K562 (cell line): ENCODE data around the gene KIAA0040. TPM values are rescaled to one million over a fixed set of nuclear protein-coding genes. Genes with fewer than 3 reads are reported as not detected.
A peak's percentile ranks its signal among the peaks of the same experiment; 100 is the strongest.

Experiments used
- ATAC-seq: fragments of 200-7000 bp; cut with Tn5 transposase; 3 replicates; pipeline ENCODE4 v1.9.1; 2020; ENCODE audit warnings: moderate library complexity
- BruUV-seq: library from RNA; stranded (reverse); fragments of 400-500 nt; replicated peaks from 2 replicates; lab custom pipeline; 2021; lab: Mats Ljungman, UMichigan
- CTCF ChIA-PET: fragments of 300-600 bp; formaldehyde crosslinking; extraction: SDS; loops from one replicate; lab custom pipeline; 2021; ENCODE audit warnings: low intra/inter-chr PET ratio; lab: Yijun Ruan, JAX
- POLR2A ChIA-PET: fragments of 300-600, 350-650 bp; sonication (Branson Sonifier 250); formaldehyde crosslinking; extraction: SDS; loops from one replicate; lab custom pipeline; 2021; ENCODE audit warnings: antibody characterized with exemption, inconsistent platforms; lab: Yijun Ruan, JAX
- DNase-seq, 4 experiments: peaks; one replicate each; pipeline versions ENCODE4 v3.0.0 to v3.0.0-alpha.2; 2011 to 2018; ENCODE audit warnings: low spot score in 3 of 4, mixed read lengths in 3 of 4; ENCODE audit errors: extremely low read depth in 1 of 4
- FAIRE-seq: peaks from 2 replicates; lab custom pipeline; 2011; peaks lifted over from hg19 to GRCh38; lab: Jason Lieb, UNC
- H2AFZ ChIP-seq: 2 replicates; pipeline ENCODE4 v1.6.0; 2011; ENCODE audit warnings: low read depth, low read length, control low read depth, inconsistent platforms
- H3K27ac ChIP-seq: fragments of 200-600 bp; 3 replicates; pipeline ENCODE4 v1.8.0; 2011; ENCODE audit warnings: low read depth, mild to moderate bottlenecking, control low read depth, inconsistent platforms, low read length, moderate library complexity, mixed read lengths; ENCODE audit errors: extremely low read depth
- H3K27me3 ChIP-seq, 2 experiments: fragments of 300-600 bp in 1 of 2; 2 replicates in 1 of 2; 3 replicates in 1 of 2; pipeline versions ENCODE4 v1.6.0 to v1.8.0; 2011; ENCODE audit warnings: inconsistent platforms in 2 of 2, low read length in 2 of 2, mild to moderate bottlenecking in 1 of 2, mixed read lengths in 1 of 2, moderate library complexity in 1 of 2; ENCODE audit not compliant: control insufficient read depth in 2 of 2, insufficient read depth in 2 of 2
- H3K36me3 ChIP-seq: fragments of 300-600 bp; 3 replicates; pipeline ENCODE4 v1.8.0; 2011; ENCODE audit warnings: mild to moderate bottlenecking, low read length, inconsistent platforms; ENCODE audit not compliant: control insufficient read depth, insufficient read depth
- H3K4me1 ChIP-seq, 2 experiments: fragments of 200-600 bp in 1 of 2; replicated peaks in 1 of 2; 2 replicates in 1 of 2; 3 replicates in 1 of 2; pipeline versions ENCODE4 v1.5.1 to v1.8.0; 2011; ENCODE audit warnings: inconsistent platforms in 2 of 2, low read length in 2 of 2, mild to moderate bottlenecking in 1 of 2, mixed read lengths in 1 of 2, moderate library complexity in 1 of 2; ENCODE audit not compliant: control insufficient read depth in 2 of 2, insufficient read depth in 2 of 2
- H3K4me2 ChIP-seq: 2 replicates; pipeline ENCODE4 v1.6.1; 2011; ENCODE audit warnings: low read length, control low read depth, inconsistent platforms, mixed read lengths; ENCODE audit not compliant: insufficient read depth
- H3K4me3 ChIP-seq: fragments of 200-600 bp; sonication (generic), shearing (Covaris generic); 2 replicates; pipeline ENCODE4 v1.5.1; 2016; ENCODE audit warnings: control low read depth, inconsistent platforms
- H3K79me2 ChIP-seq: fragments of 200-600 bp; 3 replicates; pipeline ENCODE4 v1.8.0; 2011; ENCODE audit warnings: low read length, inconsistent platforms; ENCODE audit not compliant: control insufficient read depth, insufficient read depth
- H3K9ac ChIP-seq, 2 experiments: 2 replicates each; pipeline versions ENCODE4 v1.6.0 to v1.6.1; 2011; ENCODE audit warnings: low read depth in 2 of 2, low read length in 2 of 2, control low read depth in 1 of 2, inconsistent platforms in 1 of 2, mild to moderate bottlenecking in 1 of 2, mixed read lengths in 1 of 2; ENCODE audit not compliant: insufficient read depth in 1 of 2
- H3K9me1 ChIP-seq: one replicate; pipeline ENCODE4 v1.6.0; 2011; ENCODE audit warnings: inconsistent platforms, mild to moderate bottlenecking, low read length, moderate library complexity; ENCODE audit not compliant: control insufficient read depth, insufficient read depth
- H3K9me3 ChIP-seq: replicated peaks from 2 replicates; pipeline ENCODE4 v1.5.1; 2011; ENCODE audit warnings: low read depth, low read length, inconsistent platforms; ENCODE audit not compliant: control insufficient read depth, insufficient read depth
- H4K20me1 ChIP-seq: replicated peaks from 2 replicates; pipeline ENCODE4 v1.6.1; 2011; ENCODE audit warnings: low read length, inconsistent platforms, mixed read lengths; ENCODE audit not compliant: control insufficient read depth, insufficient read depth
- FOXJ2 ChIP-seq: fragments of 200-800 bp; sonication (Bioruptor generic); IDR thresholded peaks from 2 replicates; pipeline ENCODE4 v1.6.1; 2016; ENCODE audit warnings: missing genetic modification characterization, missing compliant biosample characterization
- KLF13 ChIP-seq: fragments of 450-650 bp; IDR thresholded peaks from 2 replicates; pipeline ENCODE4 v1.6.1; 2016; ENCODE audit warnings: missing genetic modification characterization, low read depth, mild to moderate bottlenecking, missing compliant biosample characterization, moderate library complexity, borderline replicate concordance
- RBM25 ChIP-seq: fragments of 200-400 bp; formaldehyde crosslinking; IDR thresholded peaks from 2 replicates; pipeline ENCODE4 v1.6.1; 2018; ENCODE audit warnings: low read length, low read depth, moderate library complexity; ENCODE audit not compliant: severe bottlenecking
- RCOR1 ChIP-seq, 2 experiments: IDR thresholded peaks; 2 replicates each; pipeline ENCODE4 v1.6.1; 2012; ENCODE audit warnings: low read depth in 2 of 2, low read length in 2 of 2, borderline replicate concordance in 1 of 2, improper control_type of control experiment in 1 of 2
- ZKSCAN1 ChIP-seq: fragments of 150-350 bp; IDR thresholded peaks from 2 replicates; pipeline ENCODE4 v1.6.1; 2016; ENCODE audit warnings: low read depth, low read length
- ZNF146 ChIP-seq: IDR thresholded peaks from one replicate; pipeline ENCODE4 v1.6.1; 2018; ENCODE audit warnings: missing compliant biosample characterization; ENCODE audit not compliant: unreplicated experiment
- WGBS: fragments of 100-300 bp; shearing (Covaris generic); methylation state at CpG from one replicate; pipeline ENCODE4 v1.1.6; 2016; ENCODE audit warnings: low coverage, mixed read lengths; ENCODE audit not compliant: insufficient coverage; ENCODE audit errors: missing lambda C conversion rate; 5-methylcytosine and 5-hydroxymethylcytosine counted together
- in situ Hi-C: fragments of 300-500 bp; cut with MboI; formaldehyde crosslinking; loops from 4 replicates; pipeline ENCODE4 v1.15.0; 2018; ENCODE audit warnings: inconsistent platforms, mixed read lengths
- intact Hi-C: fragments of 100-400 bp; cut with micrococcal nuclease; formaldehyde crosslinking; loops from 2 replicates; pipeline ENCODE4 v1.14.2; 2022
- polyA plus RNA-seq, 8 experiments: library from polyadenylated mRNA; depleted of rRNA in 4 of 8; stranded (reverse) in 5 of 8; unstranded in 3 of 8; fragments of >200 nt; fragmentation: Nextera tagmentation in 2 of 8; fragmentation: Illumina TruSeq in 1 of 8; extraction: Ambion mirVana in 2 of 8; extraction: Trizol in 1 of 8; gene quantifications; 2 replicates each; pipeline versions ENCODE4 v1.2.1 to v1.2.3, GENCODE V29; 2011 to 2014; ENCODE audit warnings: inconsistent platforms in 1 of 8, missing spikeins in 1 of 8
- total RNA-seq, 7 experiments: library from RNA; depleted of rRNA in 6 of 7; stranded (reverse); fragments of >200 nt in 6 of 7; fragmentation: Illumina TruSeq in 2 of 7; extraction: Trizol in 2 of 7; gene quantifications; 2 replicates each; pipeline versions ENCODE4 v1.2.1 to v1.2.3, GENCODE V29; 2011 to 2021; ENCODE audit warnings: low replicate concordance in 1 of 7

Gene KIAA0040
- total and polyA plus RNA-seq, 9 of the 15 experiments (the other 6 are each of a cell fraction or from before 2014, with no cell fraction given), result 3.4 to 13.6 (median 7.1) TPM

- TF ChIP-seq FOXJ2 (tag), result no peak
- TF ChIP-seq RCOR1 (IDR thresholded peaks at IDR 0.05; ENCODE audit: borderline replicate concordance in 1 of 2, low read depth in 2 of 2, low read length in 2 of 2), result no peak
- TF ChIP-seq RBM25, result no peak
- no peak for TF ChIP-seq KLF13 (tag)
These were observed 61.5 kb downstream of the KIAA0040 start (continued) for GRCh38 chr1:175131095-175131494.

- Histone ChIP-seq H3K79me2 (no peaks in the 10 kb centered on the region), H3K9ac (no peak overlapping the region), H4K20me1 (no peaks in the 10 kb centered on the region), H3K9me1 (no peaks in the 10 kb centered on the region)
- in situ Hi-C loops, result no loop called here
- TF ChIP-seq ZKSCAN1 (0 out of 2 replicates have a peak, but pooled peaks have one; percentile 26), ZNF146 (CRISPR knock-in tag) (no peak)
- TF ChIP-seq, all 486 proteins: peak for 1
- ChIA-PET POLR2A (interaction anchor here (0.6 kb wide), 2 partner anchors 365 to 804 kb away, joined by 4 to 7 read pairs; no protein-coding TSS in a partner anchor), CTCF (no interaction called here)
- no peak for FAIRE-seq
- DNase-seq, result no peak
- no peak for ATAC-seq
- H3K9me3 ChIP-seq, result no peaks in the 10 kb centered on the region
- BruUV-seq, result no TSS peak
- intact Hi-C loops, result no loop called here
- H3K27ac ChIP-seq, result no peak overlapping the region
- 8% methylated on average over 2 of the region's 2 CpGs for WGBS
- no peak overlapping the region for H3K4me3 ChIP-seq
- H3K27me3 ChIP-seq, result peaks cover 12 to 25% of the 10 kb centered on the region in 2 experiments
- no peak overlapping the region for H3K4me2 ChIP-seq
- no peaks in the 10 kb centered on the region; a peak in 2 of 5 replicates for H3K4me1 ChIP-seq
- H2AFZ ChIP-seq, result no peak overlapping the region
- H3K36me3 ChIP-seq, result no peaks in the 10 kb centered on the region
These were observed 61.9 kb downstream of the KIAA0040 start for GRCh38 chr1:175130649-175131045.
